GM12865 (cell line): ENCODE results near the gene RGS14.

Experiments used
- DNase-seq: peaks from one replicate; pipeline ENCODE4 v3.0.0; 2010; ENCODE audit warnings: low read depth
- H3K4me3 ChIP-seq: 2 replicates; pipeline ENCODE4 v1.5.1; 2011; ENCODE audit warnings: mild to moderate bottlenecking, low read depth, low read length, control low read depth
- CTCF ChIP-seq: IDR thresholded peaks from 2 replicates; pipeline ENCODE4 v1.5.1; 2011; ENCODE audit warnings: low read length, control low read depth, low read depth, inconsistent platforms; ENCODE audit not compliant: insufficient read depth; ENCODE audit errors: missing control alignments

RGS14 gene

GRCh38 chr5:177393206-177393765 lies 35.6 kb downstream of the RGS14 start:
- TF ChIP-seq CTCF, result no peak

GRCh38 chr5:177393990-177394389 lies 36.3 kb downstream of the RGS14 start:
- H3K4me3 ChIP-seq, result no peak overlapping the region
- DNase-seq, result no peak
- no peak for TF ChIP-seq CTCF

More at GRCh38 chr5:177393206-177393765, 35.6 kb downstream of the RGS14 start:
- no peak for DNase-seq
- H3K4me3 ChIP-seq, result no peak overlapping the region

DNA sequence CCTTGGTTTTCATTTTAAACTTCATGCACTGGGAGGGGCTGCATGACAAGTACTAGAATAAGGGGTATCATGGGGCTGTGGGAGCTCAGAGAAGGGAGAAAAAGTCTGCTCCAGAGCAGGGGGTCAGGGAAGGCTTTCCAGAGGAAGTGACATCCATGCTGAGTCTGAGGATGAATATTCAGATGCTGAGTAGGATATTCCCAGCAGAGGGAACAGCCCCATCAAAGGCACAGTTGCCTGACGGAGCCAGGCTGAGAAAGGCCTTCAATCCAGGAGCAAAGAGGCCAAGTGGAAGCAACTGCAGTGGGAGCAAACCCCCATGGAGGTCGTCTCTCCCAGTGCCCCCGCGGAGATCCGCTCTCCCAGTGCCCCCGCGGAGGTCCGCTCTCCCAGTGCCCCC lies 38.4 kb downstream of the RGS14 start:
- H3K4me3 ChIP-seq, result no peak overlapping the region
- no peak for DNase-seq
- TF ChIP-seq CTCF, result no peak

- TF ChIP-seq CTCF, result no peak
- H3K4me3 ChIP-seq, result no peak overlapping the region
- no peak for DNase-seq
These were observed 39.1 kb downstream of the RGS14 start for GRCh38 chr5:177396807-177397206.

- no peak overlapping the region for H3K4me3 ChIP-seq
- no peak for DNase-seq
- no peak for TF ChIP-seq CTCF
These were observed 40.2 kb downstream of the RGS14 start for GRCh38 chr5:177397875-177398390.

DNA sequence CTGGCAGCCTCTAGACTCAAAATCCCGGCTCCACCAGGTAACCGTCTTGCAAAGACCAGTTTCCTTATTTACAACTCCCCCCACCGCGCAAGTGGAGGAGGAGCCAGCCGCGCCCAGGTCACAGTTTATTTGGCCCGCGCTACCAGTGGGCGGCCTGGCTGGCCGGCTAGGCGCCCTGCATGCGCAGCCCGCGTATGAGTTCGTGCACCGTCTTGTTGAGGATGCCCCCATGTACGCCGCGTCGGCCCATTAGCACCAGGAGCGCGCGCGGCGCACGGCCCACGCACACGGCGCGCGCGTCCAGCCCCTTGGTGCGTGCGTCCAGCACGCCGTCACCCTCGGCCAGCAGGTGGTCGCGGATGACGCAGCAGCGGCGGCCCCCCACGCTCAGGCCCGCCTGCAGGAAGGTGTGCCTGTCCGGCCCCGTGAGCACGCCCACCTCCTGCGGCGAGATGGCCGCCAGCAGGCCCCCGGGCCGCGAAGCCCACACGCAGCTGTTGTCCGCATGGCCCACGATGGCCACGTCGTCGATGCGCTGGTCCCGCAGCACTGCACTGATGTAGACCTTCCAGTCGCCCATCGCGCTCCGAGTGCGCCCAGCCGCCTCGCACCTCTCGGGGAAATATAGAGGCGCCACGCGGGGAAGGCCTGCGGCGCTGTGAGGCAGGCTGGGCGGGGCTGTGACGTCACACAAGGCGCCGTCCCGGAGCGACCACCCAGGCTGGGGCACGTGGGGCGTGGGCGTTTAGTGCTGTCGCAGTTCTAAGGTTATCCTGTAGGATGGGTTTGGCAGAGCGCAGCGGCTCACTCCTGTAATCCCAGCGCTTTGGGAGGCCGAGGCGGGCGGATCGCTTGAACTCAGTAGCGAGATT lies 42.5 kb downstream of the RGS14 start, which contains the start of gene PFN3:
Gene PFN3, minus strand, starts transcription at position 665 of the 872 bp plus-strand sequence. Its CDS starts 85 bp downstream, at position 580.
- TF ChIP-seq CTCF, result no peak

More for the DNA sequence above, 42.5 kb downstream of the RGS14 start, which contains the start of gene PFN3:
- H3K4me3 ChIP-seq, result no peak within 1 kb of the TSS
- no peak for DNase-seq
